Stimulated activated CD8-positive, alpha-beta memory T cell treated with anti-CD3 and anti-CD28 coated beads, Interleukin-2, amount 100 ng/mL, for 1 hour (primary cell): Measurements from ENCODE around the gene OGT.

Experiments used
- DNase-seq, 2 donors: peaks; one replicate each; pipeline ENCODE4 v3.0.0-alpha.2; 2020; ENCODE audit warnings: low read depth in 2 of 2

The OGT gene

DNA sequence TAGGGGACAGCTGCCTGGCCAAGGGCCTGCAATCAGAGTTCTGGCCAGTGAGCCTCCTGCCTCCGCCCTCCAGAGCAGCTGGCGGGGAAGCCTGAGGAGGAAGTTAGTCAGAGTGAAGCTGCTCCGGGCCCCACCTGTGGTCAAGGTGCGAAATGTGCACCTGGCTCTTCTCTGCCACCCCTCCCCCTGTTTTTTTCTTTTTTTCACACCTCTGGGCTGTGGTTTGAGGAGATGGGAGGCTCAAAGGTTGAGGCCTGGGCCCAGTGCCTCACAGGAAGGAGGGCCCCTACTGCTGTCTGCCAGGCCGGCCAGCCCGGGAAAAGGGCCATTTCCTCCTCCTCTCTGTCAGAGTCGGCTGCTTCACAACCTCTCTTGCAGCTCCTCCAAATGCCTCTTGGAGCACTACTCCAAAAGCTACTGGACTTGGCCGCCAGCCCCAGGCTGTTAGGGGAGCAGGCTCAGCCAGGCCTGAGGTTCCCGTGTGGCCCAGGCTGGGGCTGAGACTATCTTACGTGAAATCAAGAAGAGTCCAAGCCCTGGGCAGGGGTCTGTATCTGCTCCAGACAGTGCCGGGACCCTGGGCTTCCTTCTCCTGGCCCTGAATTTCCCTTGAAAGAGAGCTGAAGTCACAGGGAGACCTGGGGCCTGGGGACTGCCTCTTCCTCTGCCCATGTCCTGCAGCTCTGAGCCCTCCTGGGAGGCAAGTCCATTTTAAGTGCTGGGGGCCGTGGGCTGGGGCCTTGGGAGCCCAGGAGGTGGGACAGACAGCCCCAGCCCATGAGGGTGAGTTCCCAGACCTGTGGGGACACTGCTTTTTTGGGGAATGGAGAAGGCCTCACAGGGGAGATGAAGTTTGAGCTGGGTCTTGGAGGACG is 89.9 kb downstream of the OGT start:
- DNase-seq, result peak; percentile 21 to 42

DNA sequence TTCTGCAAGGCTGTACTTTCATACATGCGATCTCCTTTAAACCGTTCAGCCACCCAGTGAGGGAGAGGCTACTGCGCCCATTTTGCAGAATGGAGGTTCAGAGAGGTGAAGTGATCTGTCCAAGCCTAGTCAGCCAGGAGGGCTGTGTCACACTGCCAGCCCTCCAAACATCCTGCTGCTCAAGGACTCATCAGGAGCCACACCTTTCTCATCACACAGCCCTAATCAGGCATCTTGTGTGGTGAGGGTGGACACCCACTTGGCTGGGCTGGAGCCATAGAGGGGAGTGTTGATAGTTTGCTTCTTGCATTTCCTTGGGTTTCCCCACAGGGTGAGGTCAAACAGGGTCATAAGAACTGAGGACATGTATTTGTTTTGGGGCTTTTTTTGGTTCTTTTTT is 90.8 kb downstream of the OGT start:
- DNase-seq, result no peak

DNA sequence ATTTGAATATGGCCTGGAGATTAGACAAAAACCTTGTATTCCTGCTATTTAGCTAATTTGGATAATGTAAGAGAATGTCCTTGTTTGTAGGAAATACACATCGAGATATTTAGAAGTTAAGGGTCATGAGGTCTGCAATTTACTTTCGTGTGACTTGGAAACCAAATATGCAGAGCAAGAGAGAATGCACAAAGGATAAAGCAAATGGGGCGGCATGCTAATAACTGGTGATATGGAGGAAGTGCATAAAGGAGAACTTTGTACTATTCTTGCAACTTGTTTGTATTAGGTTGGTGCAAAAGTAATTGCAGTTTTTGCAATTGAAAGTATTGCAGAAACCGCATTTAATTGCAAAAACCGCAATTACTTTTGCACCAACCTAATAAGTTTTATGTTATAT is 92.6 kb downstream of the OGT start:
- DNase-seq, result no peak
